ENCODE measurements around the gene LRRC7. TPM values are rescaled to one million over a fixed set of nuclear protein-coding genes. Genes with fewer than 3 reads are reported as not detected.
"Not testable (repeated sequence)": the region's sequence is repeated elsewhere in the genome, so short reads cannot be mapped to it uniquely, and the experiment has no call there.

Gene LRRC7
- total and polyA plus RNA-seq, 4 donors: 6.1 TPM; not detected in 3

GRCh38 chr1:69878338-69878737 is 310.6 kb downstream of the LRRC7 start:
- WGBS, 2 donors: 69 to 76% methylated on average over 3 of the region's 3 CpGs
- DNase-seq (no peak), ATAC-seq (ENCODE audit: insufficient read depth, low FRiP score) (no peak)
- H3K4me3 ChIP-seq: no peak overlapping the region
- H3K27me3 ChIP-seq (ENCODE audit: control insufficient read depth in 3 of 3, insufficient read depth in 3 of 3, low read length in 2 of 3): no peaks in the 10 kb centered on the region
- H3K27ac ChIP-seq (ENCODE audit: low read depth in 1 of 2, low read length in 1 of 2): no peak overlapping the region
- no peaks in the 10 kb centered on the region for H3K36me3 ChIP-seq (ENCODE audit: control insufficient read depth in 4 of 4, insufficient read depth in 4 of 4, low read length in 4 of 4)
- no peak overlapping the region for H3K9ac ChIP-seq (ENCODE audit: insufficient read depth in 1 of 2, low read length in 2 of 2)
- no peaks in the 10 kb centered on the region for H3K9me3 ChIP-seq (ENCODE audit: control insufficient read depth in 4 of 4, insufficient read depth in 3 of 4, low read length in 3 of 4)
- TF ChIP-seq, protein P1, sequence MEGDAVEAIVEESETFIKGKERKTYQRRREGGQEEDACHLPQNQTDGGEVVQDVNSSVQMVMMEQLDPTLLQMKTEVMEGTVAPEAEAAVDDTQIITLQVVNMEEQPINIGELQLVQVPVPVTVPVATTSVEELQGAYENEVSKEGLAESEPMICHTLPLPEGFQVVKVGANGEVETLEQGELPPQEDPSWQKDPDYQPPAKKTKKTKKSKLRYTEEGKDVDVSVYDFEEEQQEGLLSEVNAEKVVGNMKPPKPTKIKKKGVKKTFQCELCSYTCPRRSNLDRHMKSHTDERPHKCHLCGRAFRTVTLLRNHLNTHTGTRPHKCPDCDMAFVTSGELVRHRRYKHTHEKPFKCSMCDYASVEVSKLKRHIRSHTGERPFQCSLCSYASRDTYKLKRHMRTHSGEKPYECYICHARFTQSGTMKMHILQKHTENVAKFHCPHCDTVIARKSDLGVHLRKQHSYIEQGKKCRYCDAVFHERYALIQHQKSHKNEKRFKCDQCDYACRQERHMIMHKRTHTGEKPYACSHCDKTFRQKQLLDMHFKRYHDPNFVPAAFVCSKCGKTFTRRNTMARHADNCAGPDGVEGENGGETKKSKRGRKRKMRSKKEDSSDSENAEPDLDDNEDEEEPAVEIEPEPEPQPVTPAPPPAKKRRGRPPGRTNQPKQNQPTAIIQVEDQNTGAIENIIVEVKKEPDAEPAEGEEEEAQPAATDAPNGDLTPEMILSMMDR (IDR thresholded peaks at IDR 0.05; ENCODE audit: control extremely low read depth, extremely low read depth): no peak
- no peaks in the 10 kb centered on the region for H3K4me1 ChIP-seq (ENCODE audit: control insufficient read depth in 5 of 5, insufficient read depth in 5 of 5, low read length in 5 of 5)

DNA sequence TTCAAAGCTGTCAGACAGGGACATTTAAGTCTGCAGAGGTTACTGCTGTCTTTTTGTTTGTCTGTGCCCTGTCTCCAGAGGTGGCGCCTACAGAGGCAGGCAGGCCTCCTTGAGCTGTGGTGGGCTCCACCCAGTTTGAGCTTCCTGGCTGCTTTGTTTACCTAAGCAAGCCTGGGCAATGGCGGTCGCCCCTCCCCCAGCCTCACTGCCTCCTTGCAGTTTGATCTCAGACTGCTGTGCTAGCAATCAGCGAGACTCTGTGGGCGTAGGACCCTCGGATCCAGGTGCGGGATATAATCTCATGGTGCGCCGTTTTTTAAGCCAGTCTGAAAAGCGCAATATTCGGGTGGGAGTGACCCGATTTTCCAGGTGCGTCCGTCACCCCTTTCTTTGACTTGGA is 320.3 kb downstream of the LRRC7 start:
- not testable (repeated sequence) for H3K36me3 ChIP-seq (ENCODE audit: control insufficient read depth in 4 of 4, insufficient read depth in 4 of 4, low read length in 4 of 4); H3K9ac ChIP-seq (ENCODE audit: insufficient read depth in 1 of 2, low read length in 2 of 2); H3K4me3 ChIP-seq; DNase-seq; H3K27ac ChIP-seq (ENCODE audit: low read depth in 1 of 2, low read length in 1 of 2); ATAC-seq (ENCODE audit: insufficient read depth, low FRiP score); H3K9me3 ChIP-seq (ENCODE audit: control insufficient read depth in 4 of 4, insufficient read depth in 3 of 4, low read length in 3 of 4); H3K27me3 ChIP-seq (ENCODE audit: control insufficient read depth in 3 of 3, insufficient read depth in 3 of 3, low read length in 2 of 3); H3K4me1 ChIP-seq (ENCODE audit: control insufficient read depth in 5 of 5, insufficient read depth in 5 of 5, low read length in 5 of 5)
- WGBS, 2 donors: 88 to 100% methylated on average over 6 to 13 of the region's 14 CpGs

DNA sequence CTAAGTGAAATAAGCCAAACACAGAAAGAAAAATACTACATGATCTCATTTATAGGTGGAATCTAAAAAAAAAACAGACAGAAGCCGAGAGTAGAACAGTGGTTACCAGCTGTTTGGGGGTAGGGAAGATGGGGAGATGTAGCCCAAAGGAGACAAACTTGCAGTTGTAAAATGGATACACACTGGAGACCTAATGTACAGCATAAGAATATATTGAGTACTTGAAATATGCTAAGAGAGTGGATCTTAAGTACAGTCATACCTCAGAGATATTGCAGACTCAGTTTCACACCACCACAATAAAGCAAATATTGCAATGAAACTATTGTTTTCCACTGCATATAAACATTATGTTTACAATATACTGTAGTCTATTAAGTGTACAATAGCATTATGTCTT is 320.9 kb downstream of the LRRC7 start:
- 78 to 85% methylated on average over 1 of the region's 1 CpG for WGBS, 2 donors
- DNase-seq: no peak
- ATAC-seq (ENCODE audit: insufficient read depth, low FRiP score): no peak
- H3K9me3 ChIP-seq (ENCODE audit: control insufficient read depth in 4 of 4, insufficient read depth in 3 of 4, low read length in 3 of 4): peaks cover 0 to 8% (median 2%) of the 10 kb centered on the region in 4 donors
- no peaks in the 10 kb centered on the region for H3K27me3 ChIP-seq (ENCODE audit: control insufficient read depth in 3 of 3, insufficient read depth in 3 of 3, low read length in 2 of 3)
- TF ChIP-seq, protein P1 (IDR thresholded peaks at IDR 0.05; ENCODE audit: control extremely low read depth, extremely low read depth): no peak
- H3K36me3 ChIP-seq (ENCODE audit: control insufficient read depth in 4 of 4, insufficient read depth in 4 of 4, low read length in 4 of 4): no peaks in the 10 kb centered on the region
- no peak overlapping the region for H3K9ac ChIP-seq (ENCODE audit: insufficient read depth in 1 of 2, low read length in 2 of 2)
- no peaks in the 10 kb centered on the region for H3K4me1 ChIP-seq (ENCODE audit: control insufficient read depth in 5 of 5, insufficient read depth in 5 of 5, low read length in 5 of 5)
- no peak overlapping the region for H3K4me3 ChIP-seq
- H3K27ac ChIP-seq (ENCODE audit: low read depth in 1 of 2, low read length in 1 of 2): no peak overlapping the region

DNA sequence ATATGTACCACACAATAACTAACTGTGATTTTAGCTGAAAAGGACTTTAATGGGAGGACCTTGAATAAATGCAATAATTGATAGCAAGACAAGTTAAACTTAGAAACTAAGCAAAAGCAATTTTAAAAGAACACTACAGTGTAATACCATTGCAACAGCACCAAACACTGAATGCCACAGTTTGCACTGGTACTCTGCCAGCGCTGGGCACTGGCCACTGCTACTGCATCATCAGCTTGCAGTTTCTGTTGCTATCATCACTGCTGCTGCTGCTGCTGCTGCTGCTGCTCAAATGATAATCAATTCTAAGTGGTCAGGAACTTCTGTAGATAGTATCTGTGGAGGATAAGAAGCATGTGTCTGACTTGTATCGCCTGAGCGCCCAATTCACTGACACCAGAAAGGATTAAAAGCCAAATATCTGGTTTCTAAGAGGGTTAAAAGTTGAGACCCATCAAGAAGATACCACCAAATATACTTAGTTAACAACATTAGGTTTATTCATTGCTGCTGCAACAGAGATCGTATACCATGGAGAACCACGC is 330.8 kb downstream of the LRRC7 start:
- Histone ChIP-seq H3K9ac (ENCODE audit: insufficient read depth in 1 of 2, low read length in 2 of 2) (no peak overlapping the region), H3K27ac (ENCODE audit: low read depth in 1 of 2, low read length in 1 of 2) (no peak overlapping the region), H3K27me3 (ENCODE audit: control insufficient read depth in 3 of 3, insufficient read depth in 3 of 3, low read length in 2 of 3) (no peaks in the 10 kb centered on the region), H3K4me1 (ENCODE audit: control insufficient read depth in 5 of 5, insufficient read depth in 5 of 5, low read length in 5 of 5) (peaks cover 0 to 2% (median 0%) of the 10 kb centered on the region in 5 donors), H3K36me3 (ENCODE audit: control insufficient read depth in 4 of 4, insufficient read depth in 4 of 4, low read length in 4 of 4) (no peaks in the 10 kb centered on the region), H3K9me3 (ENCODE audit: control insufficient read depth in 4 of 4, insufficient read depth in 3 of 4, low read length in 3 of 4) (peaks cover 0 to 2% (median 0%) of the 10 kb centered on the region in 4 donors), H3K4me3 (no peak overlapping the region)
- TF ChIP-seq, protein P1 (IDR thresholded peaks at IDR 0.05; ENCODE audit: control extremely low read depth, extremely low read depth): no peak
- 83 to 84% methylated on average over 5 of the region's 5 CpGs for WGBS, 2 donors
- ATAC-seq (ENCODE audit: insufficient read depth, low FRiP score) (no peak), DNase-seq (peak in 1 of 3 donors; percentile 18)

Data from lung (tissue), 12 donors.